Measurements from ENCODE around the gene STARD8.

- TF ChIP-seq CTCF (IDR thresholded peaks at IDR 0.05; ENCODE audit: extremely low read depth in 1 of 2, insufficient read depth in 1 of 2, low read depth in 1 of 2, low read length in 2 of 2) = no peak
- no peak for TF ChIP-seq EZH2 (IDR thresholded peaks at IDR 0.05; ENCODE audit: borderline replicate concordance, low read depth, low read length, severe bottlenecking)
- TF ChIP-seq MYC (IDR thresholded peaks at IDR 0.05; ENCODE audit: low read depth, low read length) = no peak
- TF ChIP-seq POLR2A (IDR thresholded peaks at IDR 0.05; ENCODE audit: low read depth, low read length) = no peak
- TF ChIP-seq POLR2AphosphoS5 (IDR thresholded peaks at IDR 0.05; ENCODE audit: insufficient read depth, low read depth, low read length) = no peak
- TF ChIP-seq JUN (IDR thresholded peaks at IDR 0.05; ENCODE audit: borderline replicate concordance, insufficient read depth, insufficient read length, low read depth) = no peak
- no peak for TF ChIP-seq MAX (IDR thresholded peaks at IDR 0.05; ENCODE audit: insufficient read depth, insufficient read length)
Observed at GRCh38 chrX:68720851-68721250, 73.4 kb downstream of the STARD8 start.
